ENCODE measurements around the gene CCHCR1. TPM values are rescaled to one million over a fixed set of nuclear protein-coding genes. Genes with fewer than 3 reads are reported as not detected.
"Not testable (repeated sequence)": the region's sequence is repeated elsewhere in the genome, so short reads cannot be mapped to it uniquely, and the experiment has no call there.

Gene CCHCR1
- total RNA-seq, 2 donors from 2014 or later = 52.4 to 85.5 TPM

DNA sequence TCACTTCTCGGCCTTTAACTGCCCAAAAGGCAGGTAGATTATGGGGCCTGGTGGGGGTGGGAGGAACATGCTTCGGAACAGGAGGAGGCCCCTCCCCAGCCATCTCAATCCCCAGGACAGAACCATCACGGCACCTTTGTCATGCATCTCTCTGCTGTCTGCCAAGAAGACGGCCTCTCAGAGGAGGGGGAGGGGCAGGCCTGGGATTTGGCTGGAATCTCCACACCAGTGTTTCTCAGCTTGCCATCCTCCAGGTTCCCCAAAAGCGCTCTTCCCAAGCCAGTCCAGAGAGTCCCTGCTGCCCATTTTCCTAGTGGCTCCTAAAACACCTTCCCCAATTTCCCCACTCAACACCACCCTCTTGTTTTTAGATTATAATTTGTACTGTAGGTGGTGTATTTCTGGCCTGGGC is 15.4 kb upstream of the CCHCR1 start:
- no peak for ATAC-seq (replicated peaks)
- Mint-ChIP-seq H3K27me3 (no peaks in the 10 kb centered on the region), H3K4me3 (no peak overlapping the region)

DNA sequence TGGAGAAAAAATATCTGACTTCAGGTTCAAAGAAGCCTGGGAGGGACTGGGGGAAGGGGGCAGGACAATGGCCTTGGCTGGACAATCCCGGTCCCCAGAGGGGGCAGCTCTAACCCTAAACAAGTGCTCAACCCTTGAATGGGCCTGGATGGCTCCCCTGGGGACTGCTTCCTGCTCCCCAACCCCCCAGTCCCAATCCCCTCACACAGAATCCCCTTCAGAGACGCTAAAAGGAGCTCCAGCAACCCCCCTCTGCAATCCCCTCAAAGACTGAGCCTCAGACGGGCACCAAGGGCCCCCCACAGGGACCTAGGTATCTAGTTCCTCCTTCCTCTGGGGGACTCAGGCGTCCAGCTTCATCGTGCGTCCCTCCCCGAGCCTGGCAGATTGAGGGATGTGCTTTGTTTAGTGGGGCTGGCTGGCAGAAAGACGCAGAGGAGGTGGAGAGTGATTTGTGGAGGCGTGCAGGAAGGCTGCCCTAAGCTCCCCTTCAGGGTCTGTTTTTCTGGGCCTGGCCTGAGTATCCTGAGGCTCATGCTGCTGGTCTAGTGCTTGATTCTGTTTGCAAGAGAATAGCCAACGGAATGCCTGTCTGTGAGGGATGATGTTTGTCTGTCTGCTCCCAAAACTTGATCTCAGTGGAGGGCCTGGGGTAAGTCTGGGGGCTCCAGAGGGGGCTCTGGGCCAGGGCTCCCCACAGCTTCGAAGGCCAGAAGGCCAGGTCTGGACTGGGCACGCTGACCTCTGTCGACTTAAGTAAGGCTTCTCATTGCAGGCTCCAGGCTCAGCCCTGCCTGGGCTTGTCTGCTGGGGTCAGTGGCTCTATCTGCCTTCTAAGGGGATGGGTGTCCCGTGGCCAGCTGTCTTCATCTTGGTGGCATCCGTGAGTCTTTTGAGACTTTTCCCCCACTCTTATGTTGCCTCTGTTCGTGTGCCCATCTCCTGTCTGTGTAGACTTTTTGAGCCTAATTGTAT is 14.6 kb upstream of the CCHCR1 start:
- Mint-ChIP-seq H3K4me1 (peaks cover 5% of the 10 kb centered on the region), H3K9me3 (no peaks in the 10 kb centered on the region), H3K27me3 (no peaks in the 10 kb centered on the region), H3K4me3 (no peak overlapping the region), H3K36me3 (ENCODE audit: low read depth) (no peaks in the 10 kb centered on the region), H3K27ac (peak overlapping the region; percentile 38)
- ATAC-seq (replicated peaks) = no peak

More for the DNA sequence above, 15.4 kb upstream of the CCHCR1 start:
- peak overlapping the region; percentile 38 for H3K27ac Mint-ChIP-seq
- H3K4me1 Mint-ChIP-seq = peaks cover 5% of the 10 kb centered on the region
- H3K9me3 Mint-ChIP-seq = no peaks in the 10 kb centered on the region
- no peaks in the 10 kb centered on the region for H3K36me3 Mint-ChIP-seq (ENCODE audit: low read depth)

DNA sequence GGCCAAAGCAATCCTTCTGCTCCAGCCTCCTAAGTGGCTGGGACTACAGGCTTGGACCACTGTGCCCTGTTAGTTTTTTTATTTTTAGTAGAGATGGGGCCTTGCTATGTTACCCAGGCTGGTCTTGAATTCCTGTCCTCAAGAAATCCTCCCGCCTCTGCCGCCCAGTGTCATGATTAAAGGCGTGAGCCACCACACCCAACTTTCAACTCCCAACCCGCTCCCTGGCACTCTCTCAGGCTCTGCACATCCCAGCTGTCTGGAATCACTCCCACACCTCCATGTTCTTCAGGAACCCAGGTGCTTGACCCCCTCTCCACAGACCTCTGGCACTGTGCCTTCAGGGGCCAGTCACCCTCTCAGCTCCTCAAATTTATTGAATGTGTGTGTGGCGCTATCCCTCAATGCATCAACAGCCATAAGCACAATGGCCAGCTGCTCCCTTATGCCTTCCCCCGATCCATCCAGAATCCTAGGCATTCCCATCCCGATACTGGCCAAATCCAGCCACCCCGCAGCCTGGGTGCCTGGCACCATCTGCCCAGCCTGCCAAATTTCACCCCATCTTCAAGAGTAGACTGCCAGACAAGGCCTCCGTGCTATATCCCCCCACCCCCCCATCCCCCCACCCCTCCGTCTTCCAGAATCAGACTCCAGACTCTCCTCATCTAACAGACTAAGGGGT is 13.5 kb upstream of the CCHCR1 start:
- Mint-ChIP-seq H3K36me3 (ENCODE audit: low read depth) (no peaks in the 10 kb centered on the region), H3K4me1 (peaks cover 3% of the 10 kb centered on the region), H3K27ac (no peak overlapping the region), H3K4me3 (no peak overlapping the region), H3K27me3 (no peaks in the 10 kb centered on the region), H3K9me3 (no peaks in the 10 kb centered on the region)
- no peak for ATAC-seq (replicated peaks)

DNA sequence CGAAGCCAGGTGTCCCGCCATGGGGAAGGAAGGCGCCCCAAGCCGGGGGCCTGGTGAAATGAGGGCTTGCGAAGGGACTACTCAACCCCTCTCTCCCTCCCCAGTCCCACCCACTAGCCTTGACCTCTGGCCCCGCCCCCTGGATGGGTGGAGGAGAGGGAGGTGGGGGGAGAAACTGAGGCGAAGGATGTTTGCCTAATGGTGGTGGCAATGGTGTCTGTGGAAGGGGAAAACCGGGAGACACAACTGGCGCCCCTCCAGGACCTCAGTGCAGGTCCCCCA is 12.9 kb upstream of the CCHCR1 start, which contains the start of gene POU5F1:
Gene POU5F1, minus strand, starts transcription at position 83 of the 282 bp plus-strand sequence. Its CDS starts 62 bp downstream, at position 21.
- Mint-ChIP-seq H3K4me1 (no peaks in the 10 kb centered on the region), H3K9me3 (no peaks in the 10 kb centered on the region), H3K36me3 (ENCODE audit: low read depth) (no peaks in the 10 kb centered on the region), H3K27me3 (no peaks in the 10 kb centered on the region), H3K27ac (no peak within 1 kb of the TSS), H3K4me3 (no peak within 1 kb of the TSS)
- ATAC-seq (replicated peaks) = no peak

DNA sequence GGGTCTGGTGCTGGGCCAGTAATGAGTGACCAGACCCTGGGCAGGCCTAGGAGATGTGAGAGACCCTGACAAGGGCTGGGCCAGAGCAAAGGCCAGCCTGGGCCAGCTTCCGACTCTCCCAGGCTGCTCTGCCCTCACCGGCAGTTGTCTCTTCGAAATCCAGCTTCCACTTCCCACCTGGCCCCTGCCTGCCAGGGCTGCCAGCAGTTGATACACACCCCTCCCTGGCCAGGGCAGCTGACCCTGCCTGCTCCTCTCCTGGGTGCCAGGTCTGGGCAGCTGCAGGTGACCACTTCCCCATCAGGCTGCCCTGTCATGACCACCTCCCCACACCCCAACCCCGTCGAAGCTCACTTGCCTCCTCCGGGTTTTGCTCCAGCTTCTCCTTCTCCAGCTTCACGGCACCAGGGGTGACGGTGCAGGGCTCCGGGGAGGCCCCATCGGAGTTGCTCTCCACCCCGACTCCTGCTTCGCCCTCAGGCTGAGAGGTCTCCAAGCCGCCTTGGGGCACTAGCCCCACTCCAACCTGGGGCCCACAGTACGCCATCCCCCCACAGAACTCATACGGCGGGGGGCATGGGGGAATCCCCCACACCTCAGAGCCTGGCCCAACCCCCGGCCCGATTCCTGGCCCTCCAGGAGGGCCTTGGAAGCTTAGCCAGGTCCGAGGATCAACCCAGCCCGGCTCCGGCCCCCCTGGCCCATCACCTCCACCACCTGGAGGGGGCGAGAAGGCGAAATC is 12.4 kb upstream of the CCHCR1 start:
- not testable (repeated sequence) for H3K27me3 Mint-ChIP-seq; ATAC-seq (replicated peaks); H3K36me3 Mint-ChIP-seq (ENCODE audit: low read depth); H3K4me1 Mint-ChIP-seq; H3K27ac Mint-ChIP-seq; H3K9me3 Mint-ChIP-seq; H3K4me3 Mint-ChIP-seq

DNA sequence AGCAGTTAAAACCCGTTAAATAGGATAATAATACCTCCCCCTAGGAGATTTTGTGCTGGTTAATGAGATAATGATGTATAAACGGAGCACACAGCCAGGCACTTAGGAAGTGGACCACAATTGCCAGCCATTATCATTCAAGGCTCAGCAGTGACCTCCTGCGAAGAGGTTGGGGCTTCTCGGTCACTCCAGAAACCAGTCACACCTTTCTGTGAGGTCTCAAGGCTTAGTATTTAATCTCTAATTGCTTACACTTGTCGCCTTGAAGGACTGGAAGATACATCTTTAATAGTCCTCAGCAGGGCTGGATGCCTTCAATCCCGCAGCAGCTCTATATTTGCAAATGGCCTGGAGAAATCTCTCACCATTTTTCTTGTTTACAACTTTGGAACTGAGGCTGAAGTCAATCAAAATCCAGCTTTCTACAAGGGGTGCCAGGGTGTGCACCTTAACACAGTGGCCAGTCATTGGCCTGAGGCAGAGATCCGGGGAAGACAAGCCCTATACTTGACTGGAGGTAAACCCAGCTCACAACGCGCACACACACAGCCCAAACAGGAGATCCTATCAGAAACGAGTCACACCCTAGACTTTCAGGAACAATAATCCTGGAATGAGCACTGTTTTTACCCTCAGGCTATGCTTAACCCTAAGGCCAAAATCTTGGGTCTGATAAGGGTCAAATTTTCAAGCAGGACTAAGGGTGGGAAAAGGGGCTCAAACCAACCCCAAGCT is 11.7 kb upstream of the CCHCR1 start:
- Mint-ChIP-seq H3K27me3 (no peaks in the 10 kb centered on the region), H3K4me3 (no peak overlapping the region), H3K27ac (no peak overlapping the region), H3K9me3 (no peaks in the 10 kb centered on the region), H3K36me3 (ENCODE audit: low read depth) (no peaks in the 10 kb centered on the region), H3K4me1 (peaks cover 9% of the 10 kb centered on the region)
- ATAC-seq (replicated peaks) = no peak

DNA sequence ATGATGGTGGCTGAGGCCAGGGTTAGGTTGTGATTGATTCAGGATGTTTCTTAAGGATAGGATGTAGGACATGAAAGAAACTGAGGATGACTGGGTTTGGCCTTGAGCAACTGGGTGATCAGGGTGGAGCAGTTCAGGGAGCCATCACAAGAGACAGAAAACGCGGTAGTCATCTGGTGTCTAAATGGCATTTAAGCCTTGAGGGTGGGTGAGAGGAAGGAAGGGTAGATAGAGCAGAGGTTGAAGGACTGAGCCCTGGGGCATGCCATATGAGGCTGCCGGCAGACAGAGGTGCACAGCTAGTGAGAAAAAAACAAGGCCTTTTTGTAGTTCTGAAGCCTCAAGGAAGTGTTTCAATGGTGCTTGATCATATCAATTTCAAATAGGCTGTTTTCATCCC is 11.0 kb upstream of the CCHCR1 start:
- Mint-ChIP-seq H3K4me1 (peaks cover 9% of the 10 kb centered on the region), H3K27me3 (no peaks in the 10 kb centered on the region), H3K4me3 (no peak overlapping the region), H3K9me3 (no peaks in the 10 kb centered on the region), H3K27ac (peak overlapping the region; percentile 6), H3K36me3 (ENCODE audit: low read depth) (peaks cover 4% of the 10 kb centered on the region)
- ATAC-seq (replicated peaks) = no peak

DNA sequence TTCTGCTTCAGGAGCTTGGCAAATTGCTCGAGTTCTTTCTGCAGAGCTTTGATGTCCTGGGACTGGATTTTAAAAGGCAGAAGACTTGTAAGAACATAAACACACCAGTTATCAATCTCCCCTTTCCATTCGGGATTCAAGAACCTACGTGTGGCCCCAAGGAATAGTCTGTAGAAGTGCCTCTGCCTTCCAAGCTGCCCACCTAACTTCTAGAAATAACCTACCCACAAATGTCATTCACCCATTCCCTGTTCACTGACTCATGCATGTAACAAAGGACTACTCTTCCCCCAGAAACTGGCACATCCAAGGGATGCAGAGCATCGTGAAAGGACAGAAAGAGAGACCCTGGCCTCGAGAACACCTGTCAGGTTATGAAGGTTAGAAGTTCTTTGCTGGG is 8.4 kb upstream of the CCHCR1 start:
- H3K4me1 Mint-ChIP-seq = peaks cover 29% of the 10 kb centered on the region
- no peaks in the 10 kb centered on the region for H3K9me3 Mint-ChIP-seq
- H3K27ac Mint-ChIP-seq = no peak overlapping the region
- ATAC-seq (replicated peaks) = no peak
- H3K27me3 Mint-ChIP-seq = no peaks in the 10 kb centered on the region
- H3K4me3 Mint-ChIP-seq = no peak overlapping the region
- H3K36me3 Mint-ChIP-seq (ENCODE audit: low read depth) = peaks cover 30% of the 10 kb centered on the region

DNA sequence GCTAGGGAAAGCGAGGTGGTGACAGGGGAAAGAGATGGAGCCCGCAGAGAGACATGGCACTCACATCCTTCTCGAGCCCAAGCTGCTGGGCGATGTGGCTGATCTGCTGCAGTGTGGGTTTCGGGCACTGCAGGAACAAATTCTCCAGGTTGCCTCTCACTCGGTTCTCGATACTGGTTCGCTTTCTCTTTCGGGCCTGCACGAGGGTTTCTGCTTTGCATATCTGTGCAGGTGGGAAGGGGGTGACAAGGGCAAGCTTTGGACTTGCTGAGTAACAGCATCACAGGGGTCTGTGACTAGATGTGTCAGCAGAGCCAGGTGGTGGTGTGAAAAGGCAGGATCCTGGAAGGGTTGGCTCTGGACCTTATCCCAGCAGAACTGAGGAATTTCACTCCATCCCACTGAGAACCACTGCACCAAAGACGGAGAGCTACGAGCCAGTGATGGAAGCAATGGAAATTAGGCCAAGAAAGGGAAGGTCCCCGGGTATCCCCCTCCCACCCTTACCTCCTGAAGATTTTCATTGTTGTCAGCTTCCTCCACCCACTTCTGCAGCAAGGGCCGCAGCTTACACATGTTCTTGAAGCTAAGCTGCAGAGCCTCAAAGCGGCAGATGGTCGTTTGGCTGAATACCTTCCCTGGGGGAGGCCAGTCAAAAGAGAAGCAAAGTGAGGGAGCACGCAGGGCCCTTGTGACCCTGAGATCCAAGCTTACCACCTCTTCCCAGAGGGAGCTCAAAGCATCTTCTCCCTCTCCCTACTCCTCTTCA is 7.6 kb upstream of the CCHCR1 start:
- peak; percentile 74 for ATAC-seq (replicated peaks)
- Mint-ChIP-seq H3K4me3 (peak overlapping the region; percentile 34), H3K27ac (peak overlapping the region; percentile 31), H3K36me3 (ENCODE audit: low read depth) (peaks cover 37% of the 10 kb centered on the region), H3K4me1 (peaks cover 29% of the 10 kb centered on the region)
- not testable (repeated sequence) for H3K27me3 Mint-ChIP-seq, H3K9me3 Mint-ChIP-seq

DNA sequence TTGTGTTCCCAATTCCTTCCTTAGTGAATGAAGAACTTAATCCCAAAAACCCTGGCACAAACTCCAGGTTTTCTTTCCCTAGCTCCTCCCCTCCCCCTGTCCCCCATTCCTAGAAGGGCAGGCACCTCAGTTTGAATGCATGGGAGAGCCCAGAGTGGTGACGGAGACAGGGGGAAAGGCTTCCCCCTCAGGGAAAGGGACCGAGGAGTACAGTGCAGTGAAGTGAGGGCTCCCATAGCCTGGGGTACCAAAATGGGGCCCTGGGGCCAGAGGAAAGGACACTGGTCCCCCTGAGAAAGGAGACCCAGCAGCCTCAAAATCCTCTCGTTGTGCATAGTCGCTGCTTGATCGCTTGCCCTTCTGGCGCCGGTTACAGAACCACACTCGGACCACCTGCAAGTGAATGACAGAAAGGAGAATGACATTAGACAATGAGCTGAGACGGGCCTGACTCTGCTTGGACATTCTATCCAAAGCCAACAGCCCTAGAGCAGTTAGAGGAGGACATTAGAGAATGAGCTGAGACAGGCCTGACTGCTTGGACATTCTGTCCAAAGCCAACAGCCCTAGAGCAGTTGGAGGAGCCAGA is 7.0 kb upstream of the CCHCR1 start:
- H3K27me3 Mint-ChIP-seq; H3K9me3 Mint-ChIP-seq; ATAC-seq (replicated peaks): not testable (repeated sequence)
- Mint-ChIP-seq H3K36me3 (ENCODE audit: low read depth) (peaks cover 44% of the 10 kb centered on the region), H3K4me1 (peaks cover 29% of the 10 kb centered on the region), H3K27ac (peak overlapping the region; percentile 31), H3K4me3 (peak overlapping the region; percentile 34)

DNA sequence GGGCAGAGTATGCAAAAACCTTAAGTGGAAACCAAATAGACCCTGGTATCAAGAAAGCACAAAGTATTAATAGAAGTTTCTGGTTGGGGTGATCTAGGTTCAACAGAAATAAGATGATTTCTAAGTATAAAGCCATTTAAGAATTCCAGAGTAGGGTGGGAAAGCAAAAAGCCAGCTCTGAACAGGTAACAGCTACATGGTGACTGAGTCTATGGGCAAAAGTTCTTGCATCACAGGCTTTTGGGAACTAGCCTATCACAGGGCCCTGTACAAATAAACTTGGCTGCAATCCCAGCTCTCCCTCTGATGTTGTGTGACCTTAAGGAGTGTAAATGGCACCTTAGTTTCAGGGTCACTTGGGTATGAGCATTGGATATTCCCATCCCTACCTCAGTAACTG is 6.3 kb upstream of the CCHCR1 start:
- no peak for ATAC-seq (replicated peaks)
- H3K27me3 Mint-ChIP-seq = no peaks in the 10 kb centered on the region
- peaks cover 29% of the 10 kb centered on the region for H3K4me1 Mint-ChIP-seq
- H3K4me3 Mint-ChIP-seq = peak overlapping the region; percentile 6
- H3K27ac Mint-ChIP-seq = no peak overlapping the region
- no peaks in the 10 kb centered on the region for H3K9me3 Mint-ChIP-seq
- H3K36me3 Mint-ChIP-seq (ENCODE audit: low read depth) = peaks cover 50% of the 10 kb centered on the region

DNA sequence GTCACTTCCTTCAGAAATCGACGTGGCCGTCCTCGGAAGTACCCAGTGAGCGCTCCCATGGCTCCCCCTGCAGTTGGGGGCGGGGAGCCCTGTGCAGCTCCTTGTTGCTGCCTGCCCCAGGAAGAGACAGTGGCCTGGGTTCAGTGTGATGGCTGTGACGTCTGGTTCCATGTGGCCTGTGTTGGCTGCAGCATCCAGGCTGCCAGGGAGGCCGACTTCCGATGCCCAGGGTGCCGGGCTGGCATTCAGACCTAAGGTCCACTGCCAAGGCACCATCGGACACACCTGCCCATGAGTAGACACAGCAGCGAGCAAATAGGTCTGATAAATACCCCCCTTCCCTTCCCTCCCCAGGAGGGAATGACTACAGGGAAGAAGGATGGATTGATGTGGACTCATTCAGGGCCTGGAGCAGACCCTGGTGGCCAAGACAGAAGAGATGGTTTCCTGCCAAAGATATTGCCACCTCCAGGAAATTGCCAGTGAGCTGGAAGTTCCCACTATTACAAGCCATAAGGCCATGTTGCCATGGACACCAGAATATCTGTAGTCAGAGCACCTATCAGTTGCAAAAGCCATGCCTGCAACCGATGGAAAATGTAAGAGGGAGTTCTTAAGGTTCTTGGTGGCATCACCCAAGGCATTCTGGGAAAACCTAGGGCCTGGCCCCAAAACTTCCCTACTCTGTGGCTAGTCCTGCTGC is 5.0 kb upstream of the CCHCR1 start:
- Mint-ChIP-seq H3K36me3 (ENCODE audit: low read depth) (peaks cover 64% of the 10 kb centered on the region), H3K4me1 (peaks cover 29% of the 10 kb centered on the region), H3K9me3 (no peaks in the 10 kb centered on the region), H3K4me3 (peak overlapping the region; percentile 3), H3K27me3 (no peaks in the 10 kb centered on the region), H3K27ac (no peak overlapping the region)
- no peak for ATAC-seq (replicated peaks)

All from activated T-helper 17 cell treated with anti-CD3 and anti-CD28 coated beads, Interleukin-2, amount 50 U/mL, for 72 hours (primary cell).